ENCODE results near the gene CEP78.

Gene CEP78

GRCh38 chr9:78316166-78316892, 80.5 kb downstream of the CEP78 start:
- DNase-seq: no peak
- TF ChIP-seq GATA1 (IDR thresholded peaks at IDR 0.05; ENCODE audit: low read depth, low read length) (no peak), POLR2A (IDR thresholded peaks at IDR 0.05; ENCODE audit: low read length) (no peak)

GRCh38 chr9:78319197-78320029, 83.5 kb downstream of the CEP78 start:
- DNase-seq: no peak
- TF ChIP-seq GATA1 (IDR thresholded peaks at IDR 0.05; ENCODE audit: low read depth, low read length) (no peak), POLR2A (IDR thresholded peaks at IDR 0.05; ENCODE audit: low read length) (no peak)

- DNase-seq: no peak
- TF ChIP-seq GATA1 (IDR thresholded peaks at IDR 0.05; ENCODE audit: low read depth, low read length) (no peak), POLR2A (IDR thresholded peaks at IDR 0.05; ENCODE audit: low read length) (no peak)
These were observed 84.3 kb downstream of the CEP78 start for GRCh38 chr9:78320030-78320693.

GRCh38 chr9:78320875-78321496, 85.1 kb downstream of the CEP78 start:
- no peak for DNase-seq
- TF ChIP-seq GATA1 (IDR thresholded peaks at IDR 0.05; ENCODE audit: low read depth, low read length): no peak
- no peak for TF ChIP-seq POLR2A (IDR thresholded peaks at IDR 0.05; ENCODE audit: low read length)

GRCh38 chr9:78321505-78321904, 85.6 kb downstream of the CEP78 start:
- DNase-seq: no peak
- TF ChIP-seq GATA1 (IDR thresholded peaks at IDR 0.05; ENCODE audit: low read depth, low read length) (no peak), POLR2A (IDR thresholded peaks at IDR 0.05; ENCODE audit: low read length) (no peak)

GRCh38 chr9:78324068-78324650, 88.3 kb downstream of the CEP78 start:
- DNase-seq: no peak
- no peak for TF ChIP-seq GATA1 (IDR thresholded peaks at IDR 0.05; ENCODE audit: low read depth, low read length)
- TF ChIP-seq POLR2A (IDR thresholded peaks at IDR 0.05; ENCODE audit: low read length): no peak

GRCh38 chr9:78324682-78325081, 88.8 kb downstream of the CEP78 start:
- no peak for DNase-seq
- TF ChIP-seq GATA1 (IDR thresholded peaks at IDR 0.05; ENCODE audit: low read depth, low read length) (no peak), POLR2A (IDR thresholded peaks at IDR 0.05; ENCODE audit: low read length) (no peak)

GRCh38 chr9:78325343-78325742, 89.5 kb downstream of the CEP78 start:
- DNase-seq: peak; percentile 61 to 81
- no peak for TF ChIP-seq GATA1 (IDR thresholded peaks at IDR 0.05; ENCODE audit: low read depth, low read length)
- TF ChIP-seq POLR2A (IDR thresholded peaks at IDR 0.05; ENCODE audit: low read length): no peak

GRCh38 chr9:78325846-78326360, 90.0 kb downstream of the CEP78 start:
- TF ChIP-seq POLR2A (IDR thresholded peaks at IDR 0.05; ENCODE audit: low read length) (no peak), GATA1 (IDR thresholded peaks at IDR 0.05; ENCODE audit: low read depth, low read length) (no peak)
- no peak for DNase-seq

GRCh38 chr9:78326564-78326963, 90.7 kb downstream of the CEP78 start:
- TF ChIP-seq POLR2A (IDR thresholded peaks at IDR 0.05; ENCODE audit: low read length) (no peak), GATA1 (IDR thresholded peaks at IDR 0.05; ENCODE audit: low read depth, low read length) (no peak)

More at GRCh38 chr9:78326564-78326963, 90.7 kb downstream of the CEP78 start:
- DNase-seq: no peak

Measured in erythroblast (primary cell).